ENCODE results near the gene MINDY4.

- TF ChIP-seq, protein P1, sequence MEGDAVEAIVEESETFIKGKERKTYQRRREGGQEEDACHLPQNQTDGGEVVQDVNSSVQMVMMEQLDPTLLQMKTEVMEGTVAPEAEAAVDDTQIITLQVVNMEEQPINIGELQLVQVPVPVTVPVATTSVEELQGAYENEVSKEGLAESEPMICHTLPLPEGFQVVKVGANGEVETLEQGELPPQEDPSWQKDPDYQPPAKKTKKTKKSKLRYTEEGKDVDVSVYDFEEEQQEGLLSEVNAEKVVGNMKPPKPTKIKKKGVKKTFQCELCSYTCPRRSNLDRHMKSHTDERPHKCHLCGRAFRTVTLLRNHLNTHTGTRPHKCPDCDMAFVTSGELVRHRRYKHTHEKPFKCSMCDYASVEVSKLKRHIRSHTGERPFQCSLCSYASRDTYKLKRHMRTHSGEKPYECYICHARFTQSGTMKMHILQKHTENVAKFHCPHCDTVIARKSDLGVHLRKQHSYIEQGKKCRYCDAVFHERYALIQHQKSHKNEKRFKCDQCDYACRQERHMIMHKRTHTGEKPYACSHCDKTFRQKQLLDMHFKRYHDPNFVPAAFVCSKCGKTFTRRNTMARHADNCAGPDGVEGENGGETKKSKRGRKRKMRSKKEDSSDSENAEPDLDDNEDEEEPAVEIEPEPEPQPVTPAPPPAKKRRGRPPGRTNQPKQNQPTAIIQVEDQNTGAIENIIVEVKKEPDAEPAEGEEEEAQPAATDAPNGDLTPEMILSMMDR (IDR thresholded peaks at IDR 0.05; ENCODE audit: insufficient read depth, low read length): no peak
- TF ChIP-seq POLR2AphosphoS5 (IDR thresholded peaks at IDR 0.05; ENCODE audit: low read depth): no peak
- TF ChIP-seq REST (IDR thresholded peaks at IDR 0.05; ENCODE audit: insufficient replicate concordance, low read depth): no peak
- no peak for TF ChIP-seq GABPA (IDR thresholded peaks at IDR 0.05; ENCODE audit: low read depth)
Observed at GRCh38 chr7:30900053-30900452, 128.8 kb downstream of the MINDY4 start.

Measured in HL-60 (cell line).